ENCODE results near the gene SLC7A14. TPM values are rescaled to one million over a fixed set of nuclear protein-coding genes. Genes with fewer than 3 reads are reported as not detected.

The SLC7A14 gene
- polyA plus RNA-seq, 2 of the 4 experiments (the other 2 are of a cell fraction), result not detected

- no peak for TF ChIP-seq CTCF (IDR thresholded peaks at IDR 0.05)
- TF ChIP-seq PHF8 (IDR thresholded peaks at IDR 0.05; ENCODE audit: borderline replicate concordance, low read depth), result no peak
- no peak for TF ChIP-seq ZFP36 (IDR thresholded peaks at IDR 0.05; ENCODE audit: borderline replicate concordance, partially characterized antibody)
- TF ChIP-seq SREBF2 (IDR thresholded peaks at IDR 0.05), result no peak
- no peak for TF ChIP-seq RAD21 (conservative IDR thresholded peaks at IDR 0.05 in 1 of 2, IDR thresholded peaks at IDR 0.05 in 1 of 2)
- TF ChIP-seq ATOH8 (CRISPR knock-in tag; IDR thresholded peaks at IDR 0.05; ENCODE audit: low read depth), result no peak
- TF ChIP-seq RCOR1 (IDR thresholded peaks at IDR 0.05; ENCODE audit: low read depth, low read length), result no peak
- no peak for TF ChIP-seq BHLHE40 (IDR thresholded peaks at IDR 0.05; ENCODE audit: low read depth, low read length)
- no peak for TF ChIP-seq CHD2 (IDR thresholded peaks at IDR 0.05; ENCODE audit: low read length, partially characterized antibody)
- no peak for TF ChIP-seq NPAS2 (CRISPR knock-in tag; IDR thresholded peaks at IDR 0.05; ENCODE audit: borderline replicate concordance)
- TF ChIP-seq, protein P1, sequence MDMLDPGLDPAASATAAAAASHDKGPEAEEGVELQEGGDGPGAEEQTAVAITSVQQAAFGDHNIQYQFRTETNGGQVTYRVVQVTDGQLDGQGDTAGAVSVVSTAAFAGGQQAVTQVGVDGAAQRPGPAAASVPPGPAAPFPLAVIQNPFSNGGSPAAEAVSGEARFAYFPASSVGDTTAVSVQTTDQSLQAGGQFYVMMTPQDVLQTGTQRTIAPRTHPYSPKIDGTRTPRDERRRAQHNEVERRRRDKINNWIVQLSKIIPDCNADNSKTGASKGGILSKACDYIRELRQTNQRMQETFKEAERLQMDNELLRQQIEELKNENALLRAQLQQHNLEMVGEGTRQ (IDR thresholded peaks at IDR 0.05), result no peak
Measured at GRCh38 chr3:170610321-170610884, 24.5 kb upstream of the SLC7A14 start (continued).

DNA sequence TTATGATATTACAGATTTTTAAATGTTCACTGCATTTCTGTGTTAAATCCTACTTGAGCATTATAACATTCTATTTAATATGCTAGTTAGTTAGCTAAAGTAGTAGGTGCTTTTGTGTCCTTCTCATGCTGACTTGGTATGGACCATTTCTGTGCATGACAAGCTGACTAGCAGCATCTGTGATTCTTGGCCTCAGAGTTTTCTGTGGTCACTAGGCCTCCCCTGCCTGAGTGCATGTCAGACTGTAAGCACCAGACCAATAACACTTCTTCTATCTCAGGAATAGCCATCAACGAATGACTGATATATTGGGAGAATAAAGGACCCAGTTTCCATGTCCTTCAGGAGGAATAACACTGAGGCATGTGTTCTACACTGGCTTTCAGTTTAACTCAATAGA, 22.6 kb upstream of the SLC7A14 start:
- H3K4me2 ChIP-seq, result no peak overlapping the region
- TF ChIP-seq HEYL (CRISPR knock-in tag; IDR thresholded peaks at IDR 0.05), result no peak
- TF ChIP-seq MAFK (IDR thresholded peaks at IDR 0.05; ENCODE audit: partially characterized antibody), result no peak
- TF ChIP-seq EHF (CRISPR knock-in tag; IDR thresholded peaks at IDR 0.05), result no peak
- no peak for TF ChIP-seq CHD4 (IDR thresholded peaks at IDR 0.05; ENCODE audit: borderline replicate concordance)
- no peak for TF ChIP-seq HOXB5 (CRISPR knock-in tag; IDR thresholded peaks at IDR 0.05)
- TF ChIP-seq, protein P1 (IDR thresholded peaks at IDR 0.05), result no peak
- 15% methylated on average over 1 of the region's 1 CpG for WGBS (ENCODE audit: missing lambda C conversion rate)
- no peak overlapping the region for H3K4me3 ChIP-seq
- DNase-seq (ENCODE audit: low read depth in 1 of 2, low spot score in 1 of 2), result no peak
- ChIA-PET CTCF (interaction anchor here (1.2 kb wide), 1 partner anchor 181 kb away, joined by 3 read pairs; no protein-coding TSS in a partner anchor), POLR2A (no interaction called here)
- no peaks in the 10 kb centered on the region for H3K4me1 ChIP-seq
- ATAC-seq, result no peak
- H3K27ac ChIP-seq, result no peak overlapping the region
- H3K9me3 ChIP-seq, result no peaks in the 10 kb centered on the region
- no peak for FAIRE-seq

GRCh38 chr3:170606675-170607074, 20.8 kb upstream of the SLC7A14 start:
- 48% methylated on average over 3 of the region's 3 CpGs for WGBS (ENCODE audit: missing lambda C conversion rate)
- no peak overlapping the region for H3K4me3 ChIP-seq
- H3K4me2 ChIP-seq, result no peak overlapping the region
- no peak for DNase-seq (ENCODE audit: low read depth in 1 of 2, low spot score in 1 of 2)
- TF ChIP-seq RCOR1 (IDR thresholded peaks at IDR 0.05; ENCODE audit: low read depth, low read length) (no peak), PBX3 (IDR thresholded peaks at IDR 0.05) (no peak), SMC3 (IDR thresholded peaks at IDR 0.05) (no peak), HOXB13 (CRISPR knock-in tag; IDR thresholded peaks at IDR 0.05; ENCODE audit: low read depth) (no peak), ELK1 (IDR thresholded peaks at IDR 0.05; ENCODE audit: low read depth, low read length) (no peak), NR3C1 (IDR thresholded peaks at IDR 0.05) (no peak), MAFK (IDR thresholded peaks at IDR 0.05; ENCODE audit: partially characterized antibody) (no peak), CHD4 (IDR thresholded peaks at IDR 0.05; ENCODE audit: borderline replicate concordance) (no peak), SREBF2 (IDR thresholded peaks at IDR 0.05) (no peak), JUN (IDR thresholded peaks at IDR 0.05) (no peak), POLR2AphosphoS2 (conservative IDR thresholded peaks at IDR 0.05; ENCODE audit: low read length) (no peak), ZFP36 (IDR thresholded peaks at IDR 0.05; ENCODE audit: borderline replicate concordance, partially characterized antibody) (no peak), ZSCAN20 (CRISPR knock-in tag; IDR thresholded peaks at IDR 0.05) (no peak), CEBPB (IDR thresholded peaks at IDR 0.05) (no peak), CBX8 (IDR thresholded peaks at IDR 0.05) (no peak)
- no peaks in the 10 kb centered on the region for H3K9me3 ChIP-seq
- ChIA-PET CTCF (interaction anchor here (0.6 to 1.2 kb wide), 3 partner anchors 20 to 205 kb away, joined by 3 to 4 read pairs (median 3); partner anchors contain the start of gene SLC7A14), POLR2A (no interaction called here)
- no peak overlapping the region for H3K27ac ChIP-seq
- H3K4me1 ChIP-seq, result no peaks in the 10 kb centered on the region
- no peak for FAIRE-seq
- no peak for ATAC-seq
